Measurements from ENCODE around the gene ZFP69B. TPM values are rescaled to one million over a fixed set of nuclear protein-coding genes. Genes with fewer than 3 reads are reported as not detected.
A peak's percentile ranks its signal among the peaks of the same experiment; 100 is the strongest.

Gene ZFP69B
- total RNA-seq = 1 to 10 TPM; 1.6 to 6.9 TPM

DNA sequence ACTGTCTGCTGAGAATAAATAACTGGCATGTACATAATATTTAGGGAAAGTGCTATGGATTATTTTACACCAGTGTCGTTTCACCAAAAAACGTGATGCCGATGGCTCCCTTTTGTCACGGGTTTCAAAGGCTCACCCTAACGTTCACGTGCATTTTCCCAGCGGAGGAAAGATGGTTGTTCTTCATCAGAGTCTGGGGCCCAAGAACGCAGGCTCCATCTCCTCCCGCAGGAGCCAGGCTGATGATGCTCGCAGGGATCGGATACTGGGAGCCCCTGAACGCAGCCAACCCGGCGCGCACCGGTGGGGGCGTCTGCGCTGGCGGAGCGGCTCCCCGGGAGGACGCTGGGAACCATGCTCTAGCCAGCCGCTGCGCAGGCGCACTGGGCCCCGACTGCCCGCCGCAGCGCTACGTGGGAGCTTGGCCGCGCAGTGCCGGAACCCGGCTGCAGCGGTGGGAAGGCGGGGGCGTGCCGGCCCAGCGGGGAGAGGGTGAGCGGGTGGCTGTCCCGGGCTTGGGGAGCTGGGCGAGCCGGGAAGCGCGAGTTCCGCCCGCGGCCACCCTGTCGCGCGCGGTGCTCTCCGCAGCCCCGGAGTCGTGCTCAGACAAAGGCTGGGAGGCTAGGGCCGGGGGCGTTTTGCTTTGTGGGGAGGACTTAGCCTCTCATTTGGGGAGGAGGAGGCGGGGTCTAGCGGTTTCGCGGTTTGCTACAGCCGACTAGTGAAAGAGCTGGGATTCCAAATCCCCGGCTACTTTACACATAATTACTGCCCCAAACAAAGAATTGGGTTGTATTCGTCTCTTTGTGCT lies at the start of gene ZFP69B:
Gene ZFP69B (plus strand): TSS at position 793 of the 811 bp plus-strand sequence. CDS start 486 bp downstream, outside the sequence.
- ATAC-seq = peak; percentile 68 to 71

GRCh38 chr1:40401473-40402201 lies 48.6 kb upstream of the ZFP69B start:
- Mint-ChIP-seq H3K27ac (peak overlapping the region; percentile 18 to 69), H3K36me3 (peaks cover 0 to 23% of the 10 kb centered on the region in 2 donors), H3K9me3 (no peaks in the 10 kb centered on the region)
- ATAC-seq (no peak), DNase-seq (ENCODE audit: low spot score in 2 of 2) (no peak)

More for the DNA sequence above, at the start of gene ZFP69B:
- peak; percentile 92 to 95 for DNase-seq (ENCODE audit: low spot score in 2 of 2)
- Mint-ChIP-seq H3K27ac (peak within 1 kb of the TSS; percentile 95 to 96), H3K9me3 (peaks cover 32 to 38% of the 10 kb centered on the region in 2 donors), H3K36me3 (peaks cover 43 to 75% of the 10 kb centered on the region in 2 donors)

DNA sequence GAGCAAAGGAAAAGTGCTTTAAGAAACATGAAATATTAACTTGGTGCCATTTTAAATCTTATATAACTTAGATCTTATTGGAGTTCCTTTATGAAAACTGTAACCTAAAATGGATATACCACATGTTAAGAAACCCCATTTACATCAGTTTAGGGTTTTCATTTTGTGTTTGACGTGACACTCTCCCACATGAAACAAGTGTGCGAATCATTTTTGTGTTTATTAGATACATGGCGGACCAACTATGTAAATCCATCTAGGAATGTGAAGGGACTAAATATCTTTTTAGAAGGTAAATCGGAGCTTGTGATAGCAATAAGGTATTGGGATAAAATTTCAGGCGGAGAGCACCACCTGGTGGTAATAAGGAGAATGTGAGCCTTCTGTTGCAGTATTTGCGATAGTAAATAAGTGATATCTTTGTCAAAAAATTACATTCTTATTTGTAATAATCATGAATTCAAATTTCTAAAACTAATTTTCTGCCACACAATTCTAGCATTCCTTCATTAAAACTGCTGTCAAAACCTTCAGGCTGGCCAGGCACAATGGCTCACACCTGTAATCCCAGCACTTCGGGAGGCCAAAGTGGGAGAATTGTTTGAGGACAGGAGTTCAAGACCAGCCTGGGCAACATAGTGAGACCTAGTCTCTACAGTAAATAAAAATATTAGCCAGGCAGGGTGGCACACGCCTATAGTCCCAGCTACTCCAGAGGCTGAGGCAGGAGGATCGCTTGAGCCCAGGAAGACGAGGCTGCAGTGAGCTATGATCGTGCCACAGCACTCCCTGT lies 45.4 kb upstream of the ZFP69B start:
- ATAC-seq = peak; percentile 25 to 35
- H3K36me3 Mint-ChIP-seq = peaks cover 4 to 34% of the 10 kb centered on the region in 2 donors
- H3K27ac Mint-ChIP-seq = peak overlapping the region; percentile 69 to 84
- no peak for DNase-seq (ENCODE audit: low spot score in 2 of 2)
- no peaks in the 10 kb centered on the region for H3K9me3 Mint-ChIP-seq

DNA sequence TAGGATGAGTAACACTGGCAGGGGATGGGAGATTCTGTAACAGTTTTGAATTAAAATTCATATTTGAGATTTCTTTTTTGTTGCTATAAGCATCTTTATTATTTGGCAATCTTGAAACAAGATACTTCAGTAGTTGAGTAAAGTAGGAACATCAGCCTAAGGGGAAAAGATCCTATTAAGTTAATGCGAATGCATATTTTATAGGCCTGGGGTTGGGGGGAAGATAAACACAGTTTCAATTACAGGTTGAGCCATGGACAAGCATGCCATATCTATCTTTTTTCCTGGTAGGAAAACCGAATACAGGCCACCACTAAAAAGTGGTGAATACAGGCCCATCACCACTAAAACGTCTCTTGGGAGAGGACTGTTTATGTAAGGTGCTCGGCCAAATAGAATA lies 44.5 kb upstream of the ZFP69B start:
- H3K36me3 Mint-ChIP-seq = peaks cover 4 to 44% of the 10 kb centered on the region in 2 donors
- DNase-seq (ENCODE audit: low spot score in 2 of 2) (no peak), ATAC-seq (no peak)
- no peaks in the 10 kb centered on the region for H3K9me3 Mint-ChIP-seq
- peak overlapping the region; percentile 62 to 83 for H3K27ac Mint-ChIP-seq

GRCh38 chr1:40407453-40407852 lies 42.8 kb upstream of the ZFP69B start:
- Mint-ChIP-seq H3K27ac (no peak overlapping the region), H3K9me3 (no peaks in the 10 kb centered on the region), H3K36me3 (peaks cover 9 to 50% of the 10 kb centered on the region in 2 donors)
- no peak for DNase-seq (ENCODE audit: low spot score in 2 of 2)
- ATAC-seq = no peak

- H3K36me3 Mint-ChIP-seq = peaks cover 29 to 64% of the 10 kb centered on the region in 2 donors
- no peaks in the 10 kb centered on the region for H3K9me3 Mint-ChIP-seq
- no peak for DNase-seq (ENCODE audit: low spot score in 2 of 2)
- H3K27ac Mint-ChIP-seq = peak overlapping the region; percentile 29 to 37
- no peak for ATAC-seq
Measured at GRCh38 chr1:40409467-40409866, 40.8 kb upstream of the ZFP69B start.

DNA sequence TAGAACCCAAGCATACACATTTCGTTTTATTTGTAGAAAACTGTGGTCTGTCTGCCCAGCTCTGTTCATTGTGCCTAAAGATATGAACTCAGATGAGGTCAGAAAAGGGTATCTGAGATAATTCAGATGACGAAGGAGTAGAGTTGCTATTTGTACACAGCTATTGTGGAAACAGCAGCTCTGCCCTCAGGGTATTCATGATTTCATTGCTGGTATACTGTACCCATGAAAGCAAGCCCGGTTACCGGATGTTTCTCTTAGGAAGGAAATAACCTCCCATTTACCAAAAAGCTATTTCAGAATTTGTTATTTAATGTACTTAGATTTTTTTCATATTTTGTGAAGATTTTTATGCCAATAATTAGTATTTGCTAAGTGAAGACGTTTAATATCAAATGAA lies 39.0 kb upstream of the ZFP69B start:
- no peaks in the 10 kb centered on the region for H3K9me3 Mint-ChIP-seq
- H3K36me3 Mint-ChIP-seq = peaks cover 46 to 76% of the 10 kb centered on the region in 2 donors
- DNase-seq (ENCODE audit: low spot score in 2 of 2) = no peak
- ATAC-seq = no peak
- H3K27ac Mint-ChIP-seq = no peak overlapping the region

- DNase-seq (ENCODE audit: low spot score in 2 of 2) (no peak), ATAC-seq (no peak)
- Mint-ChIP-seq H3K27ac (no peak overlapping the region), H3K9me3 (no peaks in the 10 kb centered on the region), H3K36me3 (peaks cover 49 to 79% of the 10 kb centered on the region in 2 donors)
Measured at GRCh38 chr1:40411843-40412242, 38.4 kb upstream of the ZFP69B start.

DNA sequence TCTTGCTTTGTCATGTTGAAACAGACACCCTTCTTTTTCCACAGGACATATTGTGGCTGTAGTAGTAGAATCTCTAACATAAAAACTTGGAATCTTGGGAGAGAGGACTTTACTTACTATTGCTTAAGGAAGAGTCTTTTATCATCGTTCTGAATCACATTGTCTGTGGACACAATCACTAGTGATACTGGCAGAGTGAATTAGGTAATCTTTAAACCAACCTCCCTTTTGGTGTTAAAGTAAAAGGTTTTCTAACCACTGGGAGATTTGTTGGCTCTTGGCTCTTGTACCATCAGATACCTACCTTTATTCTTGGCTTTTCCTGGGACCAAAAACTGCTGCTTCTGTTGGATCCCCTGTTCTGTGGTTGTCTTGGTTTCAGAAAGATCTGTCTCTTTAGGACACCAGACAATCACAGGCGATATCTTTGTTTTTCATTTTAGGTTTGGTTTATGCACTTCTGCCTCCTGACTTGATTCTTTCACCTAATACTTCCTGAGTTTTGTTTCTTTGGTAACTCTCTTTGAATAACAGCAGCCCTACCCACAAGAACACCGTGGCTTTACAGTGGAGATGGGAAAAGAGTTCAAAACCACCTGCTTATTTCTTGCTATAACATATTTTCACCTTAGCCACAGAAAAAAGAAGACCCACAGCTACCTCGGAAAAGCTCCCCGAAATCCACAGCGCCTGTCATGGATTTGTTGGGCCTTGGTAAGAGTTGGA lies 36.6 kb upstream of the ZFP69B start:
- ATAC-seq (no peak), DNase-seq (ENCODE audit: low spot score in 2 of 2) (no peak)
- no peaks in the 10 kb centered on the region for H3K9me3 Mint-ChIP-seq
- H3K27ac Mint-ChIP-seq = peak overlapping the region; percentile 76 to 91
- H3K36me3 Mint-ChIP-seq = peaks cover 60 to 87% of the 10 kb centered on the region in 2 donors

DNA sequence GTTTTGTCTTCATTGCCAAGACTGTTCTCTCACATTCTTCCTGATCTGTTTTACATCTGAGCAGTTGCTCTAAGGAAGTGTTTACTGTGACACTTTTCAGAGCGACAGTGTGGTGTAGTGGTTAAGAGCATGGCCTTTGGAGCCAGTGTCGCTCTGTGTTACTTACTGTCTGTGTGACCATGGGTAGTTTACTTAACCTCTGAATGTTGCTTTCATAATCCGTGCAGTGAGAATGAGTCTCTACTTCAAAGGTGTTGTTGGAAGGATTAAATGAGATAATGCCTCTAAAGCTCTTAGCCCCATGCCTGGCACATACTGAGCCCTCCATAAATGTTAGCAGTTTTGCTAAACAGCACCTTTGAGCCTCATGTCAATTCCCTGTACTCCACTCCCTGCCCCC lies 35.9 kb upstream of the ZFP69B start:
- Mint-ChIP-seq H3K36me3 (peaks cover 61 to 85% of the 10 kb centered on the region in 2 donors), H3K9me3 (no peaks in the 10 kb centered on the region), H3K27ac (peak overlapping the region; percentile 76 to 94)
- no peak for DNase-seq (ENCODE audit: low spot score in 2 of 2)
- ATAC-seq = no peak

- peak overlapping the region in 1 of 2 donors; percentile 60 for H3K27ac Mint-ChIP-seq
- ATAC-seq (no peak), DNase-seq (ENCODE audit: low spot score in 2 of 2) (no peak)
Measured at GRCh38 chr1:40416709-40417108, 33.6 kb upstream of the ZFP69B start.

DNA sequence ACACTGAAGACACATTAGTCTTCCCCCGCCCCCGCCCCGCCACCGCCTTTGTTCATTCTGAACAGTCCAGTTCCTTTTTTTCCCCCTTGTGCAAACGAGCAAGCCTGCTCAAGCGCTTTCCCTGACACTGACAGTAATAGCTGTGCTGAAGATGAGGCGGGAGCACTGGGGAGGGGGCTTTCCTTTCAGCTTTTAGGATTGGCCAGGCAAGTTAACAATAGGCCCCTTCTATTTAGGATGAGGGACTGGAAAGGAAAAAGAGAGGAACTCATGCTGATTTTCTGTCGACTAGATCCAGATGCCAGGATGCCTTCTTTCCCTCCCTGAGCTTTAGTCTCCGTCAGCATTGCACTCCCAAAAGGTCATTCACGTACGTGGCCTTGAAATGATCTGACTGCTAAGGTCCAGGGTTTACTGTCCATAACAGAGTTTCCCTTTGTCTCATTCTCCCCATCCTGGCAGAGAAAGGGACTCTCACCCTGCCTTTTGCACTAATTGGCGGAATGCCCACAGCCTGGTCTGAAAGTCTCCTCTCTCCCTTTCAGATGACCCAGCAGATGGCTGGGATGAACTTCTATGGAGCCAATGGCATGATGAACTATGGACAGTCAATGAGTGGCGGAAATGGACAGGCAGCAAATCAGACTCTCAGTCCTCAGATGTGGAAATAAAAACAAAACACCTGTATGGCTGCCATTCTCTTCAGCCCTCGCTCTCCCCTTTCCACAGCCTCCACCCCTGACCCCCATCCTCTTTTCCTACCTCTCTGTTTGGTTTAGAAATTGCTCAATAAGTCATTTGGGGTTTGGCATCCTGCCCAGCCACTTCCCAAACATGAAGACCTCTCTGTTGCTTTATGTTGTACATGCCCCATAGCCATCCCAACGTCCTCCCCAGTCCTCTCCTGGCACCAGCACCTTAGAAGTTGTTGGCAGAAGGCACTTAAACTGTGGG lies 28.6 kb upstream of the ZFP69B start:
- H3K36me3 Mint-ChIP-seq = peaks cover 35 to 85% of the 10 kb centered on the region in 2 donors
- peak overlapping the region; percentile 77 to 88 for H3K27ac Mint-ChIP-seq
- ATAC-seq (peak in 1 of 2 donors; percentile 5), DNase-seq (ENCODE audit: low spot score in 2 of 2) (no peak)
- no peaks in the 10 kb centered on the region for H3K9me3 Mint-ChIP-seq

More at GRCh38 chr1:40416709-40417108, 33.6 kb upstream of the ZFP69B start:
- no peaks in the 10 kb centered on the region for H3K9me3 Mint-ChIP-seq
- peaks cover 62 to 80% of the 10 kb centered on the region in 2 donors for H3K36me3 Mint-ChIP-seq

DNA sequence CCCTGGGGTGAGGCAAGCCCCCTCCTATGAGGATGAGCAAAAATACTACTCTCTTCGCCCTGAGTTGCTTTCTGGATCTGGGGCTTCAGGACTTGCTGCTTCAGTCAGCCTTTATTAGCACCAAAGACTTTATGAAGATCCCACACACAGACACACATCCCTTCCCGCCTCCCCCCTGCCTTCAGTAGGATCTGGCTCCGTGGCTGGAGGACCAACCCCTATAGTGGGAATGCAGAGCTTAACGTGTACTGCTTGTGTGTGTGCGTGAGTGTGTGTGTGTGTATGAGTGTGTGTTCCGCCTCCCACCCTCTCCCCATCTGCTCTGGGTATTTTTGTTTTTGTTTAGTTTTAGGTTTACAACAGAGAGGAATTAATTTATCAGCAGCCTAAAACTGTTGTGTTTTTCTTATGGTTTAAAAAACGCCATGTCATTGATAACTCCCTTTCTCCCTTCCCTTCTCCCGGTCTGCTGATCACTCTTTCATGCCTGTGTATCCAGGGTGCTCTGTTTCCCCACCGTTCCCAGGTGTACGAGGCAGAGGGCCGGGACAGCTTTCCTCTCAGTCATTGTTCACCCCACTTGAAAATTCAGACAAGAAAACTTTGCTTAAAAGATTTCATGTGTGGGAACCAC lies 27.5 kb upstream of the ZFP69B start:
- no peak for ATAC-seq
- H3K27ac Mint-ChIP-seq = peak overlapping the region; percentile 77 to 78
- H3K36me3 Mint-ChIP-seq = peaks cover 24 to 76% of the 10 kb centered on the region in 2 donors
- no peaks in the 10 kb centered on the region for H3K9me3 Mint-ChIP-seq
- no peak for DNase-seq (ENCODE audit: low spot score in 2 of 2)

GRCh38 chr1:40423264-40423642 lies 27.0 kb upstream of the ZFP69B start:
- no peak for DNase-seq (ENCODE audit: low spot score in 2 of 2)
- Mint-ChIP-seq H3K36me3 (peaks cover 22 to 71% of the 10 kb centered on the region in 2 donors), H3K27ac (peak overlapping the region; percentile 77 to 78), H3K9me3 (no peaks in the 10 kb centered on the region)
- peak in 1 of 2 donors; percentile 19 for ATAC-seq
